Spleen (tissue), 11 donors: ENCODE results near the gene LRRN4. TPM values are rescaled to one million over a fixed set of nuclear protein-coding genes. Genes with fewer than 3 reads are reported as not detected.

Source experiments
- DNase-seq: peaks from one replicate; pipeline ENCODE4 v3.0.0-alpha.2; 2020
- H3K27ac ChIP-seq, 8 donors: fragments of 200-600 bp; sonication (generic) in 7 of 8; 1 replicate in 4 of 8; 2 replicates in 4 of 8; pipeline versions ENCODE4 v1.5.0 to v1.8.0; 2016 to 2021; ENCODE audit warnings: inconsistent platforms in 4 of 8, mild to moderate bottlenecking in 4 of 8, moderate library complexity in 1 of 8
- H3K27me3 ChIP-seq, 7 donors: fragments of 200-600 bp; sonication (generic) in 6 of 7; replicated peaks in 1 of 7; 1 replicate in 4 of 7; 2 replicates in 3 of 7; pipeline versions ENCODE4 v1.5.0 to v1.8.0; 2016 to 2021; ENCODE audit warnings: inconsistent platforms in 3 of 7, mild to moderate bottlenecking in 1 of 7
- H3K36me3 ChIP-seq, 6 donors: fragments of 200-600 bp; sonication (generic) in 5 of 6; 1 replicate in 4 of 6; 2 replicates in 2 of 6; pipeline versions ENCODE4 v1.5.0 to v1.8.0; 2016 to 2021; ENCODE audit warnings: inconsistent platforms in 2 of 6
- H3K4me1 ChIP-seq, 6 donors: fragments of 200-600 bp; sonication (generic) in 5 of 6; 1 replicate in 3 of 6; 2 replicates in 3 of 6; pipeline versions ENCODE4 v1.5.0 to v1.8.0; 2016 to 2021; ENCODE audit warnings: inconsistent platforms in 3 of 6
- H3K4me3 ChIP-seq, 8 donors: fragments of 200-600 bp; sonication (generic) in 7 of 8; 1 replicate in 4 of 8; 2 replicates in 4 of 8; pipeline versions ENCODE4 v1.5.0 to v1.8.0; 2016 to 2021; ENCODE audit warnings: inconsistent platforms in 4 of 8, mild to moderate bottlenecking in 4 of 8, moderate library complexity in 2 of 8
- H3K9me3 ChIP-seq, 8 donors: fragments of 200-600 bp; sonication (generic) in 7 of 8; 1 replicate in 4 of 8; 2 replicates in 4 of 8; pipeline versions ENCODE4 v1.5.0 to v1.8.0; 2016 to 2021; ENCODE audit warnings: inconsistent platforms in 4 of 8
- POLR2A ChIP-seq, 3 donors: fragments of 450-650 bp; IDR thresholded peaks; one replicate each; pipeline ENCODE4 v1.5.1; 2017; ENCODE audit warnings: antibody characterized with exemption in 3 of 3, mild to moderate bottlenecking in 1 of 3
- POLR2AphosphoS5 ChIP-seq, 3 donors: sonication (generic); formaldehyde crosslinking; IDR thresholded peaks; one replicate each; pipeline ENCODE4 v1.5.1; 2017; ENCODE audit warnings: antibody characterized with exemption in 3 of 3
- WGBS, 5 donors: extraction: QIAGEN DNeasy Blood & Tissue Kit in 3 of 5; methylation state at CpG; one replicate each; pipeline versions ENCODE4 v1.1.5 to v1.1.7; 2013 to 2018; 5-methylcytosine and 5-hydroxymethylcytosine counted together
- intact Hi-C: fragments of 100-400 bp; cut with DNase I; formaldehyde crosslinking; loops from one replicate; pipeline ENCODE4 v1.15.0; 2023; ENCODE audit warnings: low total_unique reads
- polyA plus RNA-seq, 3 donors: library from polyadenylated mRNA; stranded (reverse); fragments of 200-250 nt; gene quantifications; one replicate each; pipeline ENCODE4 v1.2.1, GENCODE V29; 2013
- total RNA-seq, 7 donors: library from RNA; depleted of rRNA in 3 of 7; stranded (reverse); fragments of >200 nt in 3 of 7; fragmentation: NEBNext Ultra II Directional in 4 of 7; extraction: Animal tissue kit (Norgen Biotek cat#: 25700) in 4 of 7; gene quantifications; one replicate each; pipeline versions ENCODE4 v1.1.0 to v1.2.1, GENCODE V29; 2016 to 2021
- TF ChIP-seq, protein P1 (sequence below), 11 experiments: fragments of 200-600 bp in 7 of 11; fragments of 450-650 bp in 4 of 11; sonication (generic) in 4 of 11; IDR thresholded peaks in 8 of 11; conservative IDR thresholded peaks in 3 of 11; 1 replicate in 7 of 11; 2 replicates in 4 of 11; pipeline versions ENCODE4 v1.4.0 to v1.8.0; 2016 to 2021; ENCODE audit warnings: antibody characterized with exemption in 11 of 11, inconsistent platforms in 4 of 11, mild to moderate bottlenecking in 1 of 11
- donor health status: healthy with polysubstance abuse.
- donor health status: DM: no; HTN: no; CAD: no; lungs with moderate emphysema.
- donor health status: DM: no; HTN: no; CAD: no.
- donor health status: Bipolar disorder and iron deficiency.
- donor health status: healthy.
- donor health status: DM: no; HTN: no; CAD: no.
- donor health status: DM: yes; HTN: yes; CAD: no.

Gene LRRN4
- total and polyA plus RNA-seq, 10 donors = 0.13 to 0.18 TPM; not detected in 8

DNA sequence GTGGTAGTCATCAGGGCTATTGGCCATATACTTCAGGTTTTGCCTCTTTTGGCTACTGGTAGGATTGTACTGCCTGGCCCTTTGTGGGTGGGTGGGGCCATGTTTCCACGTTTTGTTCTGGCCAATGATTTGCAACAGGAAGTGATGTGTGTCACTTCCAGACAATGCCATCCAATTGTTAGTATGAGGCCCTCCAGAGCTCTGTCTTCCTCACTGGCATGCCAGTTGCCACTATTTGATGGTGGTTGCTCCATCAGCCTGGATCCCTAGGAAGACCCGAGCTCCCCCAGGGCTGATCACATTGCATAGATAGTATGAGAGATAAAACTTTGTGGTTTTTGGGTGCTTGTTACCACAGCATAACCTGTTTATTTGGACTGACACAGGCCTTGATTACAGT is 7.7 kb upstream of the LRRN4 start:
- intact Hi-C loops = no loop called here
- Histone ChIP-seq H3K9me3 (no peaks in the 10 kb centered on the region), H3K27ac (no peak overlapping the region), H3K36me3 (no peaks in the 10 kb centered on the region), H3K4me3 (no peak overlapping the region), H3K27me3 (peaks cover 0 to 16% (median 0%) of the 10 kb centered on the region in 7 donors), H3K4me1 (no peaks in the 10 kb centered on the region)
- 43 to 63% (median 56%) methylated on average over 2 of the region's 2 CpGs for WGBS, 5 donors
- no peak for TF ChIP-seq POLR2A (IDR thresholded peaks at IDR 0.05)
- TF ChIP-seq, protein P1, sequence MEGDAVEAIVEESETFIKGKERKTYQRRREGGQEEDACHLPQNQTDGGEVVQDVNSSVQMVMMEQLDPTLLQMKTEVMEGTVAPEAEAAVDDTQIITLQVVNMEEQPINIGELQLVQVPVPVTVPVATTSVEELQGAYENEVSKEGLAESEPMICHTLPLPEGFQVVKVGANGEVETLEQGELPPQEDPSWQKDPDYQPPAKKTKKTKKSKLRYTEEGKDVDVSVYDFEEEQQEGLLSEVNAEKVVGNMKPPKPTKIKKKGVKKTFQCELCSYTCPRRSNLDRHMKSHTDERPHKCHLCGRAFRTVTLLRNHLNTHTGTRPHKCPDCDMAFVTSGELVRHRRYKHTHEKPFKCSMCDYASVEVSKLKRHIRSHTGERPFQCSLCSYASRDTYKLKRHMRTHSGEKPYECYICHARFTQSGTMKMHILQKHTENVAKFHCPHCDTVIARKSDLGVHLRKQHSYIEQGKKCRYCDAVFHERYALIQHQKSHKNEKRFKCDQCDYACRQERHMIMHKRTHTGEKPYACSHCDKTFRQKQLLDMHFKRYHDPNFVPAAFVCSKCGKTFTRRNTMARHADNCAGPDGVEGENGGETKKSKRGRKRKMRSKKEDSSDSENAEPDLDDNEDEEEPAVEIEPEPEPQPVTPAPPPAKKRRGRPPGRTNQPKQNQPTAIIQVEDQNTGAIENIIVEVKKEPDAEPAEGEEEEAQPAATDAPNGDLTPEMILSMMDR (IDR thresholded peaks at IDR 0.05 in 8 of 11, conservative IDR thresholded peaks at IDR 0.05 in 3 of 11) = no peak
- TF ChIP-seq POLR2AphosphoS5 (IDR thresholded peaks at IDR 0.05) = no peak
- DNase-seq = no peak

DNA sequence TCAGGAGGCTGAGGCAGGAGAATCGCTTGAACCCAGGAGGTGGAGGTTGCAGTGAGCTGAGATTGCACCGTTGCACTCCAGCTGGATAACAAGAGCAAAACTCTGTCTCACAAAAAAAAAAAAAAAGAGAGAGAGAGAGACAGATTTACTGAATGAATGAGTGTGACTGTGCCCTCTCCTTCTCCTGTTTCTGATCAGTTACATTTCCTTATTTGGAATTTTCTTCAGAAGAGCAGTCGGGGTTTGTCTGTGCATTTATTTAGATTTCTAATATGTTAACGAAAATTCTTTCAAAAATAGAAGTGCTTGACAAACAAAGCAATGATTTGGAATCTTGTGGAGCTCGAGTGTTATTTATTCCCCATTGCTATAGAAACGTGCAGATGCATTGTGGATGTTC is 6.4 kb upstream of the LRRN4 start:
- intact Hi-C loops = no loop called here
- H3K4me3 ChIP-seq = no peak overlapping the region
- H3K9me3 ChIP-seq = no peaks in the 10 kb centered on the region
- H3K36me3 ChIP-seq = no peaks in the 10 kb centered on the region
- H3K27ac ChIP-seq = no peak overlapping the region
- no peak for DNase-seq
- peaks cover 0 to 26% (median 0%) of the 10 kb centered on the region in 7 donors for H3K27me3 ChIP-seq
- H3K4me1 ChIP-seq = no peaks in the 10 kb centered on the region
- TF ChIP-seq POLR2A (IDR thresholded peaks at IDR 0.05) (no peak), POLR2AphosphoS5 (IDR thresholded peaks at IDR 0.05) (no peak)
- TF ChIP-seq, protein P1 (IDR thresholded peaks at IDR 0.05 in 8 of 11, conservative IDR thresholded peaks at IDR 0.05 in 3 of 11) = no peak
- 65 to 82% (median 75%) methylated on average over 6 of the region's 6 CpGs for WGBS, 5 donors

DNA sequence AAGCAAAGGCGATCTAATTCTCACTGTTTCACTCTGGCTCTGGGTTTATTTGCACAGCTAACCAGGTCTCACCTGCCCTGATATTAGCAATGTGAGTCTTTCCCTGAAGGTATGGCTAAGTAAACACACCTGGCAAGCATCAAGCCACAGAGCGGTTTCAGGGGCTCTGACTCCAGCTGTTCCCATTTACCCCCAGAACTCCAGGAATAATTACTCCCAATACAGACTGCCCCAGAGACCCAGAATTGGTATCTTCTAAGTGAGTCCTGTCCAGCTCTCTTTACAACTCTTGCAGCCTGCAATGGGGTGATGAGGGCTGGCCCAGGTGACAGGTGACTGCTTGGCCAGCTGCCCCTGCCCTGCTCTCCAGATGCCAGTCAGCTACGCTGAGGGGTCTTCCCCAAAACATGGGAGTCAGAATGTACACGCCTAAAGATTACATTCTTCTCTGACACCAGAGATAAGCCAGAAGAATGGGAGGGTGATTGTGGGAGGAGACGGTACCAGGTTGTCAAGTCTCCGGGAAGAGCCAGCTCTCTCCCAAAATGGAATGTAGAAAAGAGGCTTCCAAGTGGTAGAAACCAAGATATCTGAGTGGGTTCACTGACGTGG is 4.9 kb upstream of the LRRN4 start:
- WGBS, 5 donors = 47 to 67% (median 59%) methylated on average over 6 to 7 of the region's 7 CpGs
- DNase-seq = no peak
- Histone ChIP-seq H3K4me1 (no peaks in the 10 kb centered on the region), H3K9me3 (no peaks in the 10 kb centered on the region), H3K36me3 (no peaks in the 10 kb centered on the region), H3K27me3 (peaks cover 0 to 36% (median 0%) of the 10 kb centered on the region in 7 donors), H3K27ac (no peak overlapping the region), H3K4me3 (no peak overlapping the region)
- TF ChIP-seq POLR2A (IDR thresholded peaks at IDR 0.05) (no peak), POLR2AphosphoS5 (IDR thresholded peaks at IDR 0.05) (no peak)
- TF ChIP-seq, protein P1 (IDR thresholded peaks at IDR 0.05 in 8 of 11, conservative IDR thresholded peaks at IDR 0.05 in 3 of 11) = no peak
- intact Hi-C loops = no loop called here

DNA sequence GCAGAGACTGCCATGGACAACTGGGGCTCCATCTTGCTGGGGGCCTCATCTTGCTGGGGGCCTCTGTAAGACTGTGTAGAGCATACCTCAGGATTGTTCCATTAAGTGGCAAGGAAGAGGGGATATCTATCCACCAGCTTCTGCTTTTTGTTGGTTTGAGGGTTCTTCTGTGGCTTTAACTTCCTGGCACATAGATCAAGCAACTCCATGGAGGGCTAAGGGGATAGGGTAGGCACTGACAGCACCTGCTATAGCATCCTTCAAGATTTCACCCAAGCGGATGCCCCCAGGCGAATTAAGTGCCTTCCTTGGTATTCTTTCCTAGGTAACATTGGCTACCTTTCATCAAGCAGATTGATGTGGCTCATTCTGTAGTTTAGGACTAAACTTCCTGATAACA is 3.8 kb upstream of the LRRN4 start:
- H3K9me3 ChIP-seq = no peaks in the 10 kb centered on the region
- H3K4me1 ChIP-seq = peaks cover 0 to 3% (median under 1%) of the 10 kb centered on the region in 6 donors
- WGBS, 5 donors = 13 to 49% (median 30%) methylated on average over 2 of the region's 2 CpGs
- peaks cover 0 to 47% (median 5%) of the 10 kb centered on the region in 7 donors for H3K27me3 ChIP-seq
- no peak for DNase-seq
- no peak for TF ChIP-seq POLR2A (IDR thresholded peaks at IDR 0.05)
- TF ChIP-seq, protein P1 (IDR thresholded peaks at IDR 0.05 in 8 of 11, conservative IDR thresholded peaks at IDR 0.05 in 3 of 11) = no peak
- TF ChIP-seq POLR2AphosphoS5 (IDR thresholded peaks at IDR 0.05) = no peak
- H3K27ac ChIP-seq = no peak overlapping the region
- intact Hi-C loops = no loop called here
- no peaks in the 10 kb centered on the region for H3K36me3 ChIP-seq
- no peak overlapping the region for H3K4me3 ChIP-seq
